HUES48 (cell line): ENCODE results near the gene ZNF546.

Experiments
- H3K27ac ChIP-seq: one replicate; pipeline ENCODE4 v1.7.0; 2013; ENCODE audit warnings: low read depth, low read length, inconsistent platforms
- H3K27me3 ChIP-seq: 2 replicates; pipeline ENCODE4 v1.6.1; 2013; ENCODE audit warnings: mild to moderate bottlenecking, low read length; ENCODE audit not compliant: control insufficient read depth, insufficient read depth
- H3K36me3 ChIP-seq: 2 replicates; pipeline ENCODE4 v1.6.1; 2013; ENCODE audit warnings: low read length; ENCODE audit not compliant: control insufficient read depth, insufficient read depth
- H3K4me1 ChIP-seq: 2 replicates; pipeline ENCODE4 v1.6.1; 2013; ENCODE audit warnings: mild to moderate bottlenecking, low read length; ENCODE audit not compliant: control insufficient read depth, insufficient read depth
- H3K4me3 ChIP-seq: 2 replicates; pipeline ENCODE4 v1.5.1; 2013; ENCODE audit warnings: mild to moderate bottlenecking, low read depth, low read length
- H3K9ac ChIP-seq: 2 replicates; pipeline ENCODE4 v1.6.1; 2013; ENCODE audit warnings: mild to moderate bottlenecking, low read depth, low read length, moderate library complexity
- H3K9me3 ChIP-seq: 2 replicates; pipeline ENCODE4 v1.6.1; 2013; ENCODE audit warnings: low read length; ENCODE audit not compliant: control insufficient read depth, insufficient read depth

The ZNF546 gene

GRCh38 chr19:40055832-40056504 is 59.1 kb downstream of the ZNF546 start, which contains the start of gene ZNF780B:
ZNF780B (minus strand) TSS chr19:40056231; CDS start chr19:40050332, 5,899 bp downstream.
- H3K27ac ChIP-seq = no peak within 1 kb of the TSS
- H3K4me1 ChIP-seq = peaks cover 7% of the 10 kb centered on the region; the same call in 1 of the 2 replicates
- H3K36me3 ChIP-seq = no peaks in the 10 kb centered on the region
- H3K9ac ChIP-seq = peak within 1 kb of the TSS; percentile 24
- peaks cover 19% of the 10 kb centered on the region for H3K9me3 ChIP-seq
- no peaks in the 10 kb centered on the region for H3K27me3 ChIP-seq
- peak within 1 kb of the TSS; percentile 90 for H3K4me3 ChIP-seq

- no peaks in the 10 kb centered on the region for H3K27me3 ChIP-seq
- peak overlapping the region; percentile 24; the same call in 1 of the 2 replicates for H3K9ac ChIP-seq
- H3K36me3 ChIP-seq = no peaks in the 10 kb centered on the region
- no peak overlapping the region for H3K27ac ChIP-seq
- peaks cover 19% of the 10 kb centered on the region for H3K9me3 ChIP-seq
- peak overlapping the region; percentile 90 for H3K4me3 ChIP-seq
- peaks cover 7% of the 10 kb centered on the region; the same call in 1 of the 2 replicates for H3K4me1 ChIP-seq
These were observed 59.6 kb downstream of the ZNF546 start for GRCh38 chr19:40056505-40056904.

- peaks cover 7% of the 10 kb centered on the region; the same call in 1 of the 2 replicates for H3K4me1 ChIP-seq
- no peaks in the 10 kb centered on the region for H3K36me3 ChIP-seq
- H3K9me3 ChIP-seq = peaks cover 20% of the 10 kb centered on the region
- H3K4me3 ChIP-seq = peak overlapping the region; percentile 90; the same call in 1 of the 2 replicates
- H3K9ac ChIP-seq = no peak overlapping the region
- H3K27me3 ChIP-seq = no peaks in the 10 kb centered on the region
- H3K27ac ChIP-seq = no peak overlapping the region
These were observed 60.3 kb downstream of the ZNF546 start for GRCh38 chr19:40057166-40057565.

- no peak overlapping the region for H3K4me3 ChIP-seq
- peaks cover 28% of the 10 kb centered on the region for H3K9me3 ChIP-seq
- H3K4me1 ChIP-seq = peaks cover 7% of the 10 kb centered on the region; the same call in 1 of the 2 replicates
- no peaks in the 10 kb centered on the region for H3K36me3 ChIP-seq
- no peaks in the 10 kb centered on the region for H3K27me3 ChIP-seq
- H3K27ac ChIP-seq = no peak overlapping the region
- H3K9ac ChIP-seq = no peak overlapping the region
These were observed 62.8 kb downstream of the ZNF546 start for GRCh38 chr19:40059624-40060023.

- no peaks in the 10 kb centered on the region for H3K27me3 ChIP-seq
- H3K4me1 ChIP-seq = no peaks in the 10 kb centered on the region
- peaks cover 21% of the 10 kb centered on the region for H3K36me3 ChIP-seq
- H3K4me3 ChIP-seq = no peak overlapping the region
- no peak overlapping the region for H3K9ac ChIP-seq
- H3K27ac ChIP-seq = no peak overlapping the region
- H3K9me3 ChIP-seq = peaks cover 56% of the 10 kb centered on the region
These were observed 73.2 kb downstream of the ZNF546 start for GRCh38 chr19:40070058-40070457.
